GM12873 (cell line): Measurements from ENCODE around the gene LRRC43.

Experiments
- TF ChIP-seq, protein P1 (sequence below): IDR thresholded peaks from 2 replicates; pipeline ENCODE4 v1.5.1; 2012; ENCODE audit warnings: low read depth, mild to moderate bottlenecking, moderate library complexity, low read length, control low read depth; ENCODE audit not compliant: insufficient read depth; ENCODE audit errors: missing control alignments

Gene LRRC43

GRCh38 chr12:122138616-122139015 lies 44.3 kb upstream of the LRRC43 start:
- TF ChIP-seq, protein P1, sequence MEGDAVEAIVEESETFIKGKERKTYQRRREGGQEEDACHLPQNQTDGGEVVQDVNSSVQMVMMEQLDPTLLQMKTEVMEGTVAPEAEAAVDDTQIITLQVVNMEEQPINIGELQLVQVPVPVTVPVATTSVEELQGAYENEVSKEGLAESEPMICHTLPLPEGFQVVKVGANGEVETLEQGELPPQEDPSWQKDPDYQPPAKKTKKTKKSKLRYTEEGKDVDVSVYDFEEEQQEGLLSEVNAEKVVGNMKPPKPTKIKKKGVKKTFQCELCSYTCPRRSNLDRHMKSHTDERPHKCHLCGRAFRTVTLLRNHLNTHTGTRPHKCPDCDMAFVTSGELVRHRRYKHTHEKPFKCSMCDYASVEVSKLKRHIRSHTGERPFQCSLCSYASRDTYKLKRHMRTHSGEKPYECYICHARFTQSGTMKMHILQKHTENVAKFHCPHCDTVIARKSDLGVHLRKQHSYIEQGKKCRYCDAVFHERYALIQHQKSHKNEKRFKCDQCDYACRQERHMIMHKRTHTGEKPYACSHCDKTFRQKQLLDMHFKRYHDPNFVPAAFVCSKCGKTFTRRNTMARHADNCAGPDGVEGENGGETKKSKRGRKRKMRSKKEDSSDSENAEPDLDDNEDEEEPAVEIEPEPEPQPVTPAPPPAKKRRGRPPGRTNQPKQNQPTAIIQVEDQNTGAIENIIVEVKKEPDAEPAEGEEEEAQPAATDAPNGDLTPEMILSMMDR = no peak

GRCh38 chr12:122139266-122139665 lies 43.7 kb upstream of the LRRC43 start:
- TF ChIP-seq, protein P1 = no peak

GRCh38 chr12:122139941-122140340 lies 43.0 kb upstream of the LRRC43 start:
- TF ChIP-seq, protein P1 = no peak

GRCh38 chr12:122140467-122141257 lies 42.3 kb upstream of the LRRC43 start:
- TF ChIP-seq, protein P1 = no peak

DNA sequence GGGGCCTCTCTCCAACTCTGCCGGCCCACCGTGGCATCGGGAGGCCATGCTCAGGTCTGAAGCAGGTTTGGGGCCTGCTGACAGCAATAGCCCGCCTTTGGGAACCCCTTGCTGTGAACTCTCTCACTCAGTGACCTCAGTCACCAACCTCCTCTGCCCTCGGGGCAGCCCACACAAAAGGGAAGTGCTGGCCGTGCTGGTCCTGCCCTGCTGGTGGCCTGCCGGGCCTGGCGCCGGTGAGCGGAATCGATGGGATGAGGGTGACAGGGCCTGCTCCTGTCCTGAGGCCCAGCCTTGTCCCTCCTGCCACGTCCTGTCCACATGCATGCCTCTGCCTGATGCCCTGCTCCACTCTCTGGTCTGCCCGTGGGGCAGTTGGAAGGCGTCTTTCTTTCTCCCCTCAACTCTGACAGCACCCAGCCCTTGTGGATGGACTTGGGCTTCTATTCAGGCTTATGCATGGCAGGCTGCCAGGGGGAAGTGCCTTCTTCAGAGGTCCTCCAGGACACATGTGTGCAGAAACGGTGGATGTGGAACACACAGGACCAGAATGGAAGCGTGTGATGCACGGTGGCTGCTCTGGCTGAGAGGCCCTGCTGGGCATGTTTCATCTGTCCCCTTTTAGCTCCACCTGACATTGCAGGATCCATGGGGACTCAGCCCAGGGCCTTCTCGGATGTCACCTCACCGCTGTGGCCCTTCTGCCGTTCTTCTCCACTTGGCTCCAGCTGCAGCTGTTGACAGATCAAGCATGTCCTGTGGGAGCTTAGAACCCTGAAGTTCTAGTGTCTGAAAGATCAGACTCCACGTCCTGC lies 40.8 kb upstream of the LRRC43 start:
- TF ChIP-seq, protein P1 = no peak

DNA sequence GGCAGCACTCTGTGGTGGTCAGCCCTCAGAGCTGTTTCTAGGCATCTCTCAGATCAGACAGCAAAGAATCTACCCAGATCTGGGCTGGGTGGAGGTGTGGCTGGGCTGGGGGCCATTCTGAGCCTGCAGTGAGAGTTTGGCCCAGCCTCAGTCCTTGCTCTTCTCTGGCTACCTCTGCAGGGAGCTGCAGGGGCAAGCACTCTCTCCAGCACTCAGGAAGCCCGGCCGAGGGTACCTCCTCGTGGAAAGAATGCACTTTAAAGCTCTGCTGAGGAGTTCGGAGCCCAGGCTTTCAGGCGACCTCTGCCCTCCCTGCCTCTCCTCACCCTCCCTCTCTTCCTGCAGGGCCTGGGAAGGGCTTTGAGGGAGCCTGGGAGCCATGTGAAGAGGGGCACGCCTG lies 40.1 kb upstream of the LRRC43 start:
- TF ChIP-seq, protein P1 = no peak

GRCh38 chr12:122144885-122145284 lies 38.0 kb upstream of the LRRC43 start:
- TF ChIP-seq, protein P1 = no peak
